KMS-11 (cell line): Measurements from ENCODE around the gene CDK14.

ENCODE experiments used
- H2AFZ ChIP-seq: fragments of 200-600 bp; sonication (generic); 2 replicates; pipeline ENCODE4 v1.6.1; 2016; ENCODE audit warnings: antibody characterized with exemption, mixed run types, low read depth
- H3K27ac ChIP-seq: fragments of 200-600 bp; sonication (generic); 2 replicates; pipeline ENCODE4 v1.6.1; 2016; ENCODE audit warnings: mild to moderate bottlenecking, mixed run types
- H3K27me3 ChIP-seq: fragments of 200-600 bp; sonication (generic); 2 replicates; pipeline ENCODE4 v1.6.1; 2017; ENCODE audit warnings: mild to moderate bottlenecking, low read depth, mixed run types, moderate library complexity; ENCODE audit not compliant: insufficient read depth
- H3K36me3 ChIP-seq: fragments of 200-600 bp; sonication (generic); 2 replicates; pipeline ENCODE4 v1.6.1; 2017; ENCODE audit warnings: mild to moderate bottlenecking, mixed run types; ENCODE audit not compliant: insufficient read depth
- H3K4me1 ChIP-seq: fragments of 200-600 bp; sonication (generic); 2 replicates; pipeline ENCODE4 v1.6.1; 2016; ENCODE audit warnings: mild to moderate bottlenecking, low read depth, mixed run types; ENCODE audit not compliant: poor library complexity, severe bottlenecking
- H3K4me2 ChIP-seq: fragments of 200-600 bp; sonication (generic); 2 replicates; pipeline ENCODE4 v1.7.0; 2016; ENCODE audit warnings: mild to moderate bottlenecking, mixed run types
- H3K4me3 ChIP-seq: fragments of 200-600 bp; sonication (generic); IDR thresholded peaks from 2 replicates; pipeline ENCODE4 v1.6.1; 2017; ENCODE audit warnings: low read depth, low read length, mixed read lengths; ENCODE audit not compliant: insufficient read depth
- H3K79me2 ChIP-seq: fragments of 200-600 bp; sonication (generic); 2 replicates; pipeline ENCODE4 v1.6.1; 2016; ENCODE audit warnings: low read depth, mixed run types; ENCODE audit not compliant: insufficient read depth
- H3K9ac ChIP-seq: fragments of 200-600 bp; sonication (generic); 2 replicates; pipeline ENCODE4 v1.6.1; 2016; ENCODE audit warnings: mild to moderate bottlenecking, mixed run types
- H4K20me1 ChIP-seq: fragments of 200-600 bp; sonication (generic); 2 replicates; pipeline ENCODE4 v1.6.1; 2016; ENCODE audit warnings: mild to moderate bottlenecking, mixed run types; ENCODE audit not compliant: insufficient read depth
- TF ChIP-seq, protein P1 (sequence below): fragments of 200-600 bp; sonication (generic); conservative IDR thresholded peaks from 2 replicates; pipeline ENCODE4 v1.6.1; 2017; ENCODE audit warnings: low read depth, mild to moderate bottlenecking, antibody characterized with exemption, low read length, moderate library complexity, mixed read lengths

CDK14 gene

GRCh38 chr7:90736968-90737939 lies 141.1 kb downstream of the CDK14 start:
- Histone ChIP-seq H4K20me1 (peaks cover 4% of the 10 kb centered on the region; the same call in 1 of the 2 replicates), H3K4me1 (peaks cover 87% of the 10 kb centered on the region), H3K9ac (no peak overlapping the region), H3K27ac (peak overlapping the region; percentile 55), H3K27me3 (no peaks in the 10 kb centered on the region), H3K36me3 (peaks cover 14% of the 10 kb centered on the region; the same call in 1 of the 2 replicates), H3K4me2 (peak overlapping the region; percentile 79), H2AFZ (no peak overlapping the region), H3K4me3 (no peak overlapping the region), H3K79me2 (peaks cover 100% of the 10 kb centered on the region)
- TF ChIP-seq, protein P1, sequence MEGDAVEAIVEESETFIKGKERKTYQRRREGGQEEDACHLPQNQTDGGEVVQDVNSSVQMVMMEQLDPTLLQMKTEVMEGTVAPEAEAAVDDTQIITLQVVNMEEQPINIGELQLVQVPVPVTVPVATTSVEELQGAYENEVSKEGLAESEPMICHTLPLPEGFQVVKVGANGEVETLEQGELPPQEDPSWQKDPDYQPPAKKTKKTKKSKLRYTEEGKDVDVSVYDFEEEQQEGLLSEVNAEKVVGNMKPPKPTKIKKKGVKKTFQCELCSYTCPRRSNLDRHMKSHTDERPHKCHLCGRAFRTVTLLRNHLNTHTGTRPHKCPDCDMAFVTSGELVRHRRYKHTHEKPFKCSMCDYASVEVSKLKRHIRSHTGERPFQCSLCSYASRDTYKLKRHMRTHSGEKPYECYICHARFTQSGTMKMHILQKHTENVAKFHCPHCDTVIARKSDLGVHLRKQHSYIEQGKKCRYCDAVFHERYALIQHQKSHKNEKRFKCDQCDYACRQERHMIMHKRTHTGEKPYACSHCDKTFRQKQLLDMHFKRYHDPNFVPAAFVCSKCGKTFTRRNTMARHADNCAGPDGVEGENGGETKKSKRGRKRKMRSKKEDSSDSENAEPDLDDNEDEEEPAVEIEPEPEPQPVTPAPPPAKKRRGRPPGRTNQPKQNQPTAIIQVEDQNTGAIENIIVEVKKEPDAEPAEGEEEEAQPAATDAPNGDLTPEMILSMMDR = no peak

- Histone ChIP-seq H3K36me3 (peaks cover 10% of the 10 kb centered on the region; the same call in 1 of the 2 replicates), H3K79me2 (peaks cover 100% of the 10 kb centered on the region), H3K9ac (no peak overlapping the region), H3K27ac (peak overlapping the region; percentile 55; the same call in 1 of the 2 replicates), H3K4me1 (peaks cover 92% of the 10 kb centered on the region), H2AFZ (no peak overlapping the region), H4K20me1 (peaks cover 7% of the 10 kb centered on the region), H3K4me2 (peak overlapping the region; percentile 79), H3K4me3 (no peak overlapping the region), H3K27me3 (no peaks in the 10 kb centered on the region)
- TF ChIP-seq, protein P1 = no peak
Measured at GRCh38 chr7:90738249-90738648, 142.1 kb downstream of the CDK14 start.

DNA sequence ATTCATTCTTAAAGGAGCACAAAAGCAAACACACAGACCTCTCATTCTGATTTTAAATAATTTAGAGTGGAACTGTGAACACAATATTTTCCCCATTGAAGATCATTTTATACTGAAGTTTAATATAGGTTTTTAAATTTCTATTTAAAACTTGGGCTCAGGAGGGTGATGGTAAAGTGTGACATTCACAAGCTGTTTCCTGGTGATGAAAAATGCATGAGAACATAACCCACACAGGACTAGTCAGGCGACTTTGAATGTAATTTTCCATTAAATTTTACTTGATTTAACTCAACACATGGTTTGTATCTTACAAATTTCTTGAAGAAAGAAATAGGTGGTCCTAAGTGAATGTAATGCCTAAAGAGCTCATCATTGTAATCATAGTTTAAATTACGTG lies 143.6 kb downstream of the CDK14 start:
- Histone ChIP-seq H3K27me3 (no peaks in the 10 kb centered on the region), H3K27ac (no peak overlapping the region), H3K9ac (no peak overlapping the region), H3K36me3 (peaks cover 5% of the 10 kb centered on the region; the same call in 1 of the 2 replicates), H2AFZ (no peak overlapping the region), H3K4me1 (peaks cover 92% of the 10 kb centered on the region), H3K79me2 (peaks cover 94% of the 10 kb centered on the region), H3K4me3 (no peak overlapping the region), H3K4me2 (0 out of 2 replicates have a peak overlapping the region, but pooled peaks have one; percentile 79), H4K20me1 (peaks cover 9% of the 10 kb centered on the region)
- TF ChIP-seq, protein P1 = no peak

GRCh38 chr7:90740386-90740785 lies 144.3 kb downstream of the CDK14 start:
- no peak overlapping the region for H3K4me3 ChIP-seq
- peaks cover 4% of the 10 kb centered on the region; the same call in 1 of the 2 replicates for H3K36me3 ChIP-seq
- no peak overlapping the region; the same call in 1 of the 2 replicates for H3K4me2 ChIP-seq
- H3K27me3 ChIP-seq = no peaks in the 10 kb centered on the region
- H2AFZ ChIP-seq = no peak overlapping the region
- TF ChIP-seq, protein P1 = no peak
- peaks cover 9% of the 10 kb centered on the region for H4K20me1 ChIP-seq
- peaks cover 92% of the 10 kb centered on the region for H3K4me1 ChIP-seq
- no peak overlapping the region for H3K9ac ChIP-seq
- peaks cover 94% of the 10 kb centered on the region for H3K79me2 ChIP-seq
- no peak overlapping the region for H3K27ac ChIP-seq
